ENCODE data around the gene DTHD1. TPM values are rescaled to one million over a fixed set of nuclear protein-coding genes. Genes with fewer than 3 reads are reported as not detected.
A peak's percentile ranks its signal among the peaks of the same experiment; 100 is the strongest.

The DTHD1 gene
- total RNA-seq, 4 donors from 2014 or later: 0.19 to 1.0 (median 0.30) TPM

DNA sequence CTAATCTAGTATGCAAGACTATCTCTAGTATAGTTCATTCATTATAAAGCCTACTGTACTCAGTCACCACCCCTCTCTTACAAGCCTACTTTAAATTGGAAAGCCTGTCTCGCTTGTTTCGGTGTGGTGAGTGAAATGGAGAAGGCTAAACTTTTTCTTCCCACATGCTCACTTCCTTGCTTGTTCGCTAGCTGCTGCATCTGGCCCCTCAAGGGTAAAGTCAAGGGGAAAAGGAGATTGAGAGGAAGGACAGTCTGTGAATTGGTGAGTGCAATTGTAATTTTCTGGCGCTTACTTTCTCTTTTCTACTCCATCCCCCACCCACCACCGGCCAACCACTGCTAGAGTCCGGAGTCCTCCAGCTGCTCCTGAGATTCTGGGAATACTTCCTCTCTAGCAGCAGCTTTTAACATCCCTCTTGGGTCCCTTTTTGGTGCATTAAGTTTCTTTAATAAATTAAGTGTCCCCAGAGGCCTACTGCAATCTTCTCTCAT, 25.0 kb upstream of the DTHD1 start:
- H3K27me3 ChIP-seq: no peaks in the 10 kb centered on the region
- H3K36me3 ChIP-seq: no peaks in the 10 kb centered on the region
- H3K9me3 ChIP-seq: no peaks in the 10 kb centered on the region
- 64 to 69% methylated on average over 6 of the region's 6 CpGs for WGBS, 2 donors
- no peak for DNase-seq
- intact Hi-C loops (cut with DNase I): no loop called here
- peak overlapping the region in 1 of 4 donors; percentile 2 for H3K27ac ChIP-seq
- H3K4me1 ChIP-seq: peaks cover 0 to 5% (median 0%) of the 10 kb centered on the region in 3 donors
- H3K4me3 ChIP-seq: no peak overlapping the region
- TF ChIP-seq POLR2A (IDR thresholded peaks at IDR 0.05): no peak
- TF ChIP-seq, protein P1, sequence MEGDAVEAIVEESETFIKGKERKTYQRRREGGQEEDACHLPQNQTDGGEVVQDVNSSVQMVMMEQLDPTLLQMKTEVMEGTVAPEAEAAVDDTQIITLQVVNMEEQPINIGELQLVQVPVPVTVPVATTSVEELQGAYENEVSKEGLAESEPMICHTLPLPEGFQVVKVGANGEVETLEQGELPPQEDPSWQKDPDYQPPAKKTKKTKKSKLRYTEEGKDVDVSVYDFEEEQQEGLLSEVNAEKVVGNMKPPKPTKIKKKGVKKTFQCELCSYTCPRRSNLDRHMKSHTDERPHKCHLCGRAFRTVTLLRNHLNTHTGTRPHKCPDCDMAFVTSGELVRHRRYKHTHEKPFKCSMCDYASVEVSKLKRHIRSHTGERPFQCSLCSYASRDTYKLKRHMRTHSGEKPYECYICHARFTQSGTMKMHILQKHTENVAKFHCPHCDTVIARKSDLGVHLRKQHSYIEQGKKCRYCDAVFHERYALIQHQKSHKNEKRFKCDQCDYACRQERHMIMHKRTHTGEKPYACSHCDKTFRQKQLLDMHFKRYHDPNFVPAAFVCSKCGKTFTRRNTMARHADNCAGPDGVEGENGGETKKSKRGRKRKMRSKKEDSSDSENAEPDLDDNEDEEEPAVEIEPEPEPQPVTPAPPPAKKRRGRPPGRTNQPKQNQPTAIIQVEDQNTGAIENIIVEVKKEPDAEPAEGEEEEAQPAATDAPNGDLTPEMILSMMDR (IDR thresholded peaks at IDR 0.05): no peak

- 76 to 84% methylated on average over 5 of the region's 5 CpGs for WGBS, 2 donors
- Histone ChIP-seq H3K27me3 (no peaks in the 10 kb centered on the region), H3K4me3 (no peak overlapping the region), H3K4me1 (peaks cover 0 to 5% (median 0%) of the 10 kb centered on the region in 3 donors), H3K9me3 (no peaks in the 10 kb centered on the region), H3K36me3 (no peaks in the 10 kb centered on the region), H3K27ac (no peak overlapping the region)
- TF ChIP-seq POLR2A (IDR thresholded peaks at IDR 0.05): no peak
- TF ChIP-seq, protein P1 (IDR thresholded peaks at IDR 0.05): no peak
- no peak for DNase-seq
- intact Hi-C loops (cut with DNase I): no loop called here
Measured at GRCh38 chr4:36260731-36261130, 20.7 kb upstream of the DTHD1 start.

DNA sequence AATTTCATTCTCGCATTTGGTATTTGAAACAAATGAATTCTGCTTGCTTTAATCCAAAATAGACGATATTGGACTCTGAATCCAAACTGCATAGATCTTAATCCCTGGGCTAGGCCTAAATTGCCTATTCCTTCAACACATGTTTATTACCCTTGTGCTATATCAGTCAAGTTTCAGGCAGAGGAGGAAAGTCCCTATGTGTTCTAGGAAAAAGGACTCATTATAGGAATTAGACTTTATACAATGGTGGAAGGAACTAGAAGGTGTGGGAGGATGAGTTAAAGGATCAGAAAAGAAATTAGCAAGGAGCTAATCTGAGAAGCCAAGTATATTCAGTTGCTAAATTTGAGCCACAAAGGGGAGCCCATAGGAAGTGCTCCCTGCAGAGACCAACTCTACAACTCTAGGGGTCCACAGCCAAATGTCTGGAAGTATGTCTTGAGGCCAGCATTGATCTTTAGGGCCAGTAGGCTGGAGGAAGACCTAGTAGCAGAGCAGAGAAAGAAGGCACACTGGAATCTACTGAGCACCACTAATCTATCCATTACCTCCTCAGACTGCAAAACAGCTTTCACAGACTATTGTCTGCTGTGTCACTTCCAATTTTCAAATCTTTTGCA, 17.1 kb upstream of the DTHD1 start:
- WGBS, 2 donors: 89 to 94% methylated on average over 2 of the region's 2 CpGs
- DNase-seq: no peak
- no peaks in the 10 kb centered on the region for H3K27me3 ChIP-seq
- H3K36me3 ChIP-seq: no peaks in the 10 kb centered on the region
- intact Hi-C loops (cut with DNase I): no loop called here
- H3K4me1 ChIP-seq: peaks cover 0 to 6% (median 0%) of the 10 kb centered on the region in 3 donors
- TF ChIP-seq, protein P1 (IDR thresholded peaks at IDR 0.05): no peak
- no peak for TF ChIP-seq POLR2A (IDR thresholded peaks at IDR 0.05)
- H3K9me3 ChIP-seq: no peaks in the 10 kb centered on the region
- no peak overlapping the region for H3K4me3 ChIP-seq
- no peak overlapping the region for H3K27ac ChIP-seq

DNA sequence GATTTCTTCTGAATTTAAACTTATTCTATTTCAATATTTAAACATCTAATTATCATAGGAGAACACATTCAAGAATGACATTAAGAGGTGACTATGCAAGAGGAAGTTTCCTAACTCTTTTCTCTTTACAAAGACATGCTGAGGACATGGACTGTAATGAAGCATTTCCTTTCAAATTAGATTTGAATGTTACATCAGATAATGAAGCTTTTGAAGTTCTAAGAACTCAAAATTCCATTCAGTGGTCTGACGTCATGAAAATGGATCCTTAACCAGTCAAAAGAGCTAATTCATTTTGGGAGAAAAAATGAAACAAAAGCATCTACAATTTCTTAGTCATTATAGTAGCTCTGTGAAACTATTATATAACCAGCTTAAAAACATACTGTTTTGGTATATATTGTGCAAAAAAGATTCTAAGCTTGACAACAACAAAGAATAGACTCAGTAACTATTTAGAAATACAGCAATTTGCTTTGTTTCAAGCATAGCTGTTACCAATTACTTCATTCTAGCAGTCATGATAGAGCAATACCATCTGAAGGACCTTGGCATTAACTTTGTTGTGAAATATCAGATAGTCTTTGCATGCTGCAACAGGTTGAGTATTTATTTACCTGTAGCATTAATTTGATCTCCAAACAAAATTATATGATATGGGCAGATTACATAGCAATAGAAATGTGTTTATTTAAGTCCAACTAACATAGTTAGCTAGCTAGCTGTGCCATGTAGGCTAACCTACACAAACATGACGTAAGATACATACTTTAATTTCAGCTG, 13.7 kb upstream of the DTHD1 start:
- intact Hi-C loops (cut with DNase I): no loop called here
- 67 to 70% methylated on average over 2 of the region's 2 CpGs for WGBS, 2 donors
- DNase-seq: no peak

More for the DNA sequence above, 13.7 kb upstream of the DTHD1 start:
- no peak overlapping the region for H3K27ac ChIP-seq
- H3K4me1 ChIP-seq: peaks cover 0 to 6% (median 0%) of the 10 kb centered on the region in 3 donors
- TF ChIP-seq, protein P1 (IDR thresholded peaks at IDR 0.05): no peak
- TF ChIP-seq POLR2A (IDR thresholded peaks at IDR 0.05): no peak
- no peaks in the 10 kb centered on the region for H3K36me3 ChIP-seq
- H3K9me3 ChIP-seq: no peaks in the 10 kb centered on the region
- H3K4me3 ChIP-seq: no peak overlapping the region
- no peaks in the 10 kb centered on the region for H3K27me3 ChIP-seq
